Ascending aorta (tissue), 2 donors: ENCODE measurements around the gene CEP104. TPM values are rescaled to one million over a fixed set of nuclear protein-coding genes. Genes with fewer than 3 reads are reported as not detected.

Source experiments
- DNase-seq, 2 donors: peaks; one replicate each; pipeline ENCODE4 v3.0.0-alpha.2; 2019; ENCODE audit warnings: low spot score in 2 of 2
- H3K27ac ChIP-seq, 2 donors: fragments of 200-600 bp; sonication (generic); one replicate each; pipeline ENCODE4 v1.5.1; 2016 to 2017; ENCODE audit warnings: mild to moderate bottlenecking in 1 of 2
- H3K27me3 ChIP-seq: fragments of 200-600 bp; sonication (generic); one replicate; pipeline ENCODE4 v1.5.1; 2017
- H3K36me3 ChIP-seq, 2 donors: fragments of 200-600 bp; sonication (generic); one replicate each; pipeline ENCODE4 v1.5.1; 2016
- H3K4me1 ChIP-seq, 2 donors: fragments of 200-600 bp; sonication (generic); one replicate each; pipeline ENCODE4 v1.5.1; 2016 to 2017; ENCODE audit warnings: mild to moderate bottlenecking in 1 of 2
- H3K4me3 ChIP-seq, 2 donors: fragments of 200-600 bp; sonication (generic); one replicate each; pipeline ENCODE4 v1.5.1; 2016 to 2017; ENCODE audit warnings: mild to moderate bottlenecking in 1 of 2
- H3K9me3 ChIP-seq, 2 donors: fragments of 200-600 bp; sonication (generic); one replicate each; pipeline ENCODE4 v1.5.1; 2016
- intact Hi-C: fragments of 100-400 bp; cut with DNase I; formaldehyde crosslinking; loops from one replicate; pipeline ENCODE4 v1.15.1; 2023
- total RNA-seq: library from RNA; depleted of rRNA; stranded (reverse); fragments of >200 nt; gene quantifications from one replicate; pipeline ENCODE4 v1.1.0, GENCODE V29; 2016
- TF ChIP-seq, protein P1 (sequence below), 3 experiments: fragments of 200-600 bp in 2 of 3; fragments of 450-650 bp in 1 of 3; sonication (generic) in 2 of 3; IDR thresholded peaks; one replicate each; pipeline ENCODE4 v1.5.1; 2016 to 2019; ENCODE audit warnings: antibody characterized with exemption in 3 of 3, mild to moderate bottlenecking in 1 of 3, moderate library complexity in 1 of 3

CEP104 gene
- total RNA-seq, 1 donor from 2014 or later = 93.6 TPM

GRCh38 chr1:3770047-3770765 is 86.8 kb downstream of the CEP104 start:
- no peak overlapping the region for H3K4me3 ChIP-seq
- no peak for DNase-seq
- H3K4me1 ChIP-seq = peaks cover 0 to 8% of the 10 kb centered on the region in 2 donors
- no peaks in the 10 kb centered on the region for H3K9me3 ChIP-seq
- H3K36me3 ChIP-seq = no peaks in the 10 kb centered on the region
- no peak overlapping the region for H3K27ac ChIP-seq
- no peaks in the 10 kb centered on the region for H3K27me3 ChIP-seq
- intact Hi-C loops = no loop called here
- TF ChIP-seq, protein P1, sequence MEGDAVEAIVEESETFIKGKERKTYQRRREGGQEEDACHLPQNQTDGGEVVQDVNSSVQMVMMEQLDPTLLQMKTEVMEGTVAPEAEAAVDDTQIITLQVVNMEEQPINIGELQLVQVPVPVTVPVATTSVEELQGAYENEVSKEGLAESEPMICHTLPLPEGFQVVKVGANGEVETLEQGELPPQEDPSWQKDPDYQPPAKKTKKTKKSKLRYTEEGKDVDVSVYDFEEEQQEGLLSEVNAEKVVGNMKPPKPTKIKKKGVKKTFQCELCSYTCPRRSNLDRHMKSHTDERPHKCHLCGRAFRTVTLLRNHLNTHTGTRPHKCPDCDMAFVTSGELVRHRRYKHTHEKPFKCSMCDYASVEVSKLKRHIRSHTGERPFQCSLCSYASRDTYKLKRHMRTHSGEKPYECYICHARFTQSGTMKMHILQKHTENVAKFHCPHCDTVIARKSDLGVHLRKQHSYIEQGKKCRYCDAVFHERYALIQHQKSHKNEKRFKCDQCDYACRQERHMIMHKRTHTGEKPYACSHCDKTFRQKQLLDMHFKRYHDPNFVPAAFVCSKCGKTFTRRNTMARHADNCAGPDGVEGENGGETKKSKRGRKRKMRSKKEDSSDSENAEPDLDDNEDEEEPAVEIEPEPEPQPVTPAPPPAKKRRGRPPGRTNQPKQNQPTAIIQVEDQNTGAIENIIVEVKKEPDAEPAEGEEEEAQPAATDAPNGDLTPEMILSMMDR (IDR thresholded peaks at IDR 0.05) = no peak

DNA sequence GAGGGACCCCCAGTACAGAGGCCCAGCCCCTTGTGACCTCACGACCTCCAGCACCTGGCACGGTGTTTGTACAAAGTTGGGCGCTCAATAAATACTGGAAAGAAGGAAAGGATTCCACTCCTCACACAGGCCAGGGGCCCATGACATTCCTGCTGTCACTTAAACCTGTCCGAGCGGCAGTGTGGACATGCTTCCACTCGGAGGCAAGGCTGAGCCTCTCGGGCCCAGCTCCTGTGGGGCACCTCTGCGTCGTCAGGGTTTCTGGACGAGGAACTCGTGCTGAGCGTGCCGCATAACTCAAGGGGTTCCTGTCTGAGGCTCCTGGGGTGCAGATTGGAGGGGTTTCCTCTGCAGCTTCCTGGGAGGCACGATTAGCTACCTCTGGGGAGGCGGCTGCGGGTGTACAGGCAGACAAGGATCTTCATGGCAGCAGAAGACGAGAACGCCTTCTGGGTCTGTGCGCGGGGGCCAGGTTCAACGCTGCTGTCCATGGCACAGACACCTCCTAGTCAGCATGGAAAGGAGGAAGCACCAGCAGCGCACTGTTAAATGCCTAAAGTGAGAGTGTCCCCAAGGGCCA is 88.1 kb downstream of the CEP104 start:
- Histone ChIP-seq H3K4me1 (peaks cover 0 to 8% of the 10 kb centered on the region in 2 donors), H3K9me3 (no peaks in the 10 kb centered on the region), H3K27me3 (no peaks in the 10 kb centered on the region), H3K27ac (no peak overlapping the region), H3K4me3 (no peak overlapping the region), H3K36me3 (no peaks in the 10 kb centered on the region)
- TF ChIP-seq, protein P1 (IDR thresholded peaks at IDR 0.05) = no peak
- no peak for DNase-seq
- intact Hi-C loops = no loop called here

DNA sequence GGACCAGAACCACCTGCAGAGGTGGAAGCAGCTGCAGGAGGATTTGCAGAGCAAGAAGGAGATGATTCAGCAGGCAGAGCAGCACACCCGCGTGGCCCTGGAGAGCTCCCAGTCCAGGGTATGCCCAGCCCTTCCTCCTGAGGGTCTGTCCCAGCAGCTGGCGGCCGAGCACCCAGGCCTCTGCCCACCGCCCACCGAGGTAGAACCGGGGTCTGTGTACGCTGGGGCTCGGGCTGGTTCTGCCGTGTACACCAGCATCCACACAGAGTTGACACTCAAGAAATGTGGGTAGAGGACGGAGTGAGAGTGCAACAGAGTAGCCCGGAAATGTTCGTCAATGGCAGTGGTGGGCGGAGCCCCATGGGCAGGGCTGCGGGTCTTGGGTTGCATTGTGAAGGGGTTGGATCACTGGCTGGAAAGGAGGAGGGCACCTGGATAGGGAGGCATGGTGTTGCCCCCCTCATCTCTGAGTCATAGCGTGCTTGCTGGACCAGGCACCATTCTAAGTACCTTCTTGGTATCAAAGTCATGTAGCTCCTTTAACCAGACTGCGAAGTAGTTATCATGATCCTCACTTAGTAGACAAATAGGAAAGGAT is 89.6 kb downstream of the CEP104 start:
- Histone ChIP-seq H3K4me1 (peaks cover 0 to 8% of the 10 kb centered on the region in 2 donors), H3K36me3 (no peaks in the 10 kb centered on the region), H3K4me3 (no peak overlapping the region), H3K9me3 (no peaks in the 10 kb centered on the region), H3K27me3 (no peaks in the 10 kb centered on the region), H3K27ac (no peak overlapping the region)
- TF ChIP-seq, protein P1 (IDR thresholded peaks at IDR 0.05) = no peak
- DNase-seq = no peak
- intact Hi-C loops = no loop called here

DNA sequence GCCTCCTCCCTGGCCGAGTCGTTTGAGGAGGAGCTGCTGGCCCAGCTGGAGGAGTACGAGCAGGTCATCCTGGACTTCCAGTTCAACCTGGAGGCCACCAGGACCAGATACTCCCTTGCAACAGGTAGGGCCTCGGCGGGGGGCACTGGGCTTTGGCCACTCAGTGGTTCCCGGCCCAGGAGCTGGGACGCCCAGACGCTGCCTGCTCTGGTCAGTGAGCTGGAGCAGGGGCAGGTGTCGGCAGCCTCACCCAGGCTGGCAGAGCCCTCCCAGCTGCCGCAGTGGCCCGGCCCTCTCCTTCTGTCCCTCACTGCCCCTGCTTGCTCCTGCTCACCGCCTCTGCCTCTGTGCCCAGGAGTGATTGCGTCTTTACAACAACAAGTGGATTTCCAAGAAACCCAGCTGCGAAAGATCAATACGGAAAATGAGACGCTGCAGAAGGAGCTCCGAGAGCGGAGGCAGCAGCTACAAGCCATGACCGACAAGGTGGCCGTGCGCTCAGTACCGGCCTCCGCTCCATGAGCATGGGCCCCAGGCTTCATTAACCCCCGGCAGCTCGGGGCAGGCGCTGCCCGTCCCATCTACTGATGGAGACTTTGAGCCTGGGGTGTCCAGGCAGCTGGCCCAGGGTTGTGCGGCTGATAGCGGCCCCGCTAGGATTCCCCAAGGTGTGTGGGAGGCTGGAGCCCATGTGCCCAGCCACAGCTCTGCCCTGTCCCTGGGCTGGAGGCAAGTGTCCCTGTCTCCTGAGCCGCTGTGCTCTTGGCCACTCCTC is 93.5 kb downstream of the CEP104 start:
- H3K9me3 ChIP-seq = no peaks in the 10 kb centered on the region
- H3K27me3 ChIP-seq = peaks cover 6% of the 10 kb centered on the region
- no peak for DNase-seq
- H3K4me3 ChIP-seq = no peak overlapping the region
- TF ChIP-seq, protein P1 (IDR thresholded peaks at IDR 0.05) = no peak
- H3K36me3 ChIP-seq = no peaks in the 10 kb centered on the region
- H3K4me1 ChIP-seq = no peaks in the 10 kb centered on the region
- no peak overlapping the region for H3K27ac ChIP-seq
- intact Hi-C loops = no loop called here

GRCh38 chr1:3762873-3763228 is 94.2 kb downstream of the CEP104 start:
- intact Hi-C loops = no loop called here
- Histone ChIP-seq H3K9me3 (no peaks in the 10 kb centered on the region), H3K27ac (no peak overlapping the region), H3K27me3 (peaks cover 6% of the 10 kb centered on the region), H3K4me3 (no peak overlapping the region), H3K36me3 (no peaks in the 10 kb centered on the region), H3K4me1 (no peaks in the 10 kb centered on the region)
- TF ChIP-seq, protein P1 (IDR thresholded peaks at IDR 0.05) = no peak
- no peak for DNase-seq
